ENCODE data around the gene RLBP1. TPM values are rescaled to one million over a fixed set of nuclear protein-coding genes. Genes with fewer than 3 reads are reported as not detected.

RLBP1 gene
- total RNA-seq, 1 donor from 2014 or later: not detected

Other genes with a start within 250 kb of the RLBP1 start
- gene ABHD2, start 133.1 kb downstream of the RLBP1 start, total RNA-seq: 34.6 and 47.3 TPM in 2 replicates
- gene FANCI, start 22.4 kb upstream of the RLBP1 start, total RNA-seq: 14.2 and 14.6 TPM in 2 replicates
- gene POLG, start 113.2 kb upstream of the RLBP1 start, total RNA-seq: 80.5 and 82.3 TPM in 2 replicates